ENCODE data around the gene SLC25A29. TPM values are rescaled to one million over a fixed set of nuclear protein-coding genes. Genes with fewer than 3 reads are reported as not detected.

The SLC25A29 gene
- total and polyA plus RNA-seq, 2 of the 13 experiments (the other 11 are each of a cell fraction or from before 2014, with no cell fraction given): 12.2 to 17.2 TPM

DNA sequence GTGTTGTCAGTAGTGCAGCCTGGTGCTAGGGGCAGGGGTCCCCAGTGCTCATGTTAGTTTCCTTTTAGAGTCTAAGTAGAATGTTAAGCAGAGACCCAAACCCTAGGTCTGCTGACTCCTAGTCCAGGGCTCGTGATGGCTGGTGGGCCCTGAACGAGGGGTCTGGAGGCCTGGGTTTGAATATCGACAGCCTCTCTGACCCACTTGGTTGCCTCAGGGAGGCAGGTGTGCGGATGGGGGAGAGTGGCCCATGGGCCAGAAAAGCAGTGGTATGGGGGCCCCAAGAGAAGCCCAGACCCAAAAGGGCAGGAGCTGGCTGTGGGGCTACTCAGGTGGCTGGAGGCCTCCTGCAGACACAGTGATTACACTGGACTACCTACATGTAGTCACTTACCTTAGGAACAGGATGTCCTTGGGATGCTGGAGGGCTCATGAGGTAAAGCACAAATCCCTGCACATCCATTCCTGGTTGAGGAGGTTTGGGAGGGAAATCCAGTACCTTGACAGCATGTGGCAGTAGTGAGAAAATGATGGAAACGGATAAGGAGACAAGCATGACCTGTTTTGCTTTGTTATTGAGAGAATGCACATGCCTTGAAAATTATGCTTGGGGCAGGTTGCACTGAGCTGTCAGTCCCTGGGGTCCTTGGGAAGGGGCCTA is 1.7 kb upstream of the SLC25A29 start (continued):
- TF ChIP-seq AGO2 (optimal IDR thresholded peaks at IDR 0.05; ENCODE audit: low read depth, low read length): no peak
- TF ChIP-seq KAT2B (IDR thresholded peaks at IDR 0.05; ENCODE audit: borderline replicate concordance, low read depth, low read length): no peak
- TF ChIP-seq ATF7 (IDR thresholded peaks at IDR 0.05): no peak
- no peak for TF ChIP-seq ATF7 (CRISPR knock-in tag; IDR thresholded peaks at IDR 0.05)
- no peak for TF ChIP-seq ZSCAN9 (CRISPR knock-in tag; IDR thresholded peaks at IDR 0.05; ENCODE audit: borderline replicate concordance)
- TF ChIP-seq CBX1 (IDR thresholded peaks at IDR 0.05; ENCODE audit: low read depth): no peak
- TF ChIP-seq CBX5 (CRISPR knock-in tag; IDR thresholded peaks at IDR 0.05; ENCODE audit: borderline replicate concordance): no peak
- TF ChIP-seq RNF219 (CRISPR knock-in tag; IDR thresholded peaks at IDR 0.05): no peak
- TF ChIP-seq HNRNPUL1 (IDR thresholded peaks at IDR 0.05; ENCODE audit: low read depth, low read length): no peak
- no peak for TF ChIP-seq FOXA3 (CRISPR knock-in tag; IDR thresholded peaks at IDR 0.05)
